HCT116 (cell line): ENCODE data around the gene POLR2A.
A peak's percentile ranks its signal among the peaks of the same experiment; 100 is the strongest.

Source experiments
- EZH2 ChIP-seq: fragments of 200-600 bp; sonication (generic); IDR thresholded peaks from 2 replicates; pipeline ENCODE4 v1.6.1; 2017; ENCODE audit warnings: antibody characterized with exemption, mixed run types
- MAX ChIP-seq: IDR thresholded peaks from 2 replicates; pipeline ENCODE4 v1.6.1; 2012
- POLR2AphosphoS5 ChIP-seq: IDR thresholded peaks from 2 replicates; pipeline ENCODE4 v1.6.1; 2011; ENCODE audit warnings: mild to moderate bottlenecking, low read depth, low read length, moderate library complexity
- SIN3A ChIP-seq: IDR thresholded peaks from 2 replicates; pipeline ENCODE4 v1.6.1; 2012; ENCODE audit warnings: low read depth
- YY1 ChIP-seq: IDR thresholded peaks from 2 replicates; pipeline ENCODE4 v1.6.1; 2011; ENCODE audit warnings: low read length, low read depth, moderate library complexity, mild to moderate bottlenecking; ENCODE audit not compliant: insufficient replicate concordance; ENCODE audit errors: extremely low read depth
- ZBTB33 ChIP-seq: IDR thresholded peaks from 2 replicates; pipeline ENCODE4 v1.6.1; 2011; ENCODE audit warnings: mild to moderate bottlenecking, low read length, moderate library complexity; ENCODE audit not compliant: insufficient replicate concordance; ENCODE audit errors: extremely low read depth
- TF ChIP-seq, protein P1 (sequence below), 3 experiments: fragments of 200-600 bp in 1 of 3; sonication (generic) in 1 of 3; IDR thresholded peaks in 2 of 3; conservative IDR thresholded peaks in 1 of 3; 2 replicates each; pipeline ENCODE4 v1.5.1; 2012 to 2017; ENCODE audit warnings: low read depth in 2 of 3, low read length in 2 of 3, antibody characterized with exemption in 1 of 3, borderline replicate concordance in 1 of 3, control low read depth in 1 of 3, mild to moderate bottlenecking in 1 of 3, mixed read lengths in 1 of 3, mixed run types in 1 of 3, moderate library complexity in 1 of 3; ENCODE audit not compliant: insufficient read depth in 1 of 3

- TF ChIP-seq POLR2AphosphoS5 (peak; percentile 15; the same call in 1 of the 2 replicates), SIN3A (no peak), MAX (no peak), ZBTB33 (no peak), YY1 (no peak), EZH2 (no peak)
- TF ChIP-seq, protein P1, sequence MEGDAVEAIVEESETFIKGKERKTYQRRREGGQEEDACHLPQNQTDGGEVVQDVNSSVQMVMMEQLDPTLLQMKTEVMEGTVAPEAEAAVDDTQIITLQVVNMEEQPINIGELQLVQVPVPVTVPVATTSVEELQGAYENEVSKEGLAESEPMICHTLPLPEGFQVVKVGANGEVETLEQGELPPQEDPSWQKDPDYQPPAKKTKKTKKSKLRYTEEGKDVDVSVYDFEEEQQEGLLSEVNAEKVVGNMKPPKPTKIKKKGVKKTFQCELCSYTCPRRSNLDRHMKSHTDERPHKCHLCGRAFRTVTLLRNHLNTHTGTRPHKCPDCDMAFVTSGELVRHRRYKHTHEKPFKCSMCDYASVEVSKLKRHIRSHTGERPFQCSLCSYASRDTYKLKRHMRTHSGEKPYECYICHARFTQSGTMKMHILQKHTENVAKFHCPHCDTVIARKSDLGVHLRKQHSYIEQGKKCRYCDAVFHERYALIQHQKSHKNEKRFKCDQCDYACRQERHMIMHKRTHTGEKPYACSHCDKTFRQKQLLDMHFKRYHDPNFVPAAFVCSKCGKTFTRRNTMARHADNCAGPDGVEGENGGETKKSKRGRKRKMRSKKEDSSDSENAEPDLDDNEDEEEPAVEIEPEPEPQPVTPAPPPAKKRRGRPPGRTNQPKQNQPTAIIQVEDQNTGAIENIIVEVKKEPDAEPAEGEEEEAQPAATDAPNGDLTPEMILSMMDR (IDR thresholded peaks at IDR 0.05 in 2 of 3, conservative IDR thresholded peaks at IDR 0.05 in 1 of 3; ENCODE audit: borderline replicate concordance in 1 of 3, insufficient read depth in 1 of 3, low read depth in 2 of 3, low read length in 2 of 3): no peak
Measured at GRCh38 chr17:7511108-7511507, 26.9 kb downstream of the POLR2A start.
